HG03039 (cell line): ENCODE measurements around the gene NUDCD2.
"Not testable (repeated sequence)": the region's sequence is repeated elsewhere in the genome, so short reads cannot be mapped to it uniquely, and the experiment has no call there.

Experiments used
- ATAC-seq: cut with Tn5 transposase; IDR thresholded peaks from one replicate; pipeline ENCODE4 v1.9.1; 2021; ENCODE audit warnings: mild to moderate bottlenecking, moderate library complexity; ENCODE audit not compliant: unreplicated experiment

NUDCD2 gene

DNA sequence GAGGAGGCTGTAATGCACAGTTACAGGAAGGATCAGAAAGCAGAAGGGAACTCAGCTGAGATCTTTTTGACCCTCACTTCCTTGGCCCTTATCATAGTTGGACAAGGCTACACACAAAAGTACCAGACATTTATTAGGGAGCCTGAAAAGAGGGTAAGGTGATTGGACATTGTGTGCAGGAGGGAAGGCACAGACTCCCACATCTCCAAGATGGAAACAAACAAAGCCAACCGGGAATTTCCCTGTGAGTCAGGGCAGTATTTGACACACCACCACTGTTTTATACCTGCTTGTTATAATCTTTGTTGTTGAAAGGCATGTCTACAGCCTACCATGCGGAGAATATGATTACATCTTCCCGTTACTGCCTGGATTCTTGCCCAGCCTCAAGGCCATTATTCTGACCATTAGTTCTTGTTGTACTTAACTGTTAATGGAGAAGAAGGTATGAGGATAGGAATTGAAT is 25.5 kb downstream of the NUDCD2 start:
- no peak for ATAC-seq

GRCh38 chr5:163433271-163433670 is 26.6 kb downstream of the NUDCD2 start:
- no peak for ATAC-seq

GRCh38 chr5:163432544-163432943 is 27.4 kb downstream of the NUDCD2 start:
- no peak for ATAC-seq

DNA sequence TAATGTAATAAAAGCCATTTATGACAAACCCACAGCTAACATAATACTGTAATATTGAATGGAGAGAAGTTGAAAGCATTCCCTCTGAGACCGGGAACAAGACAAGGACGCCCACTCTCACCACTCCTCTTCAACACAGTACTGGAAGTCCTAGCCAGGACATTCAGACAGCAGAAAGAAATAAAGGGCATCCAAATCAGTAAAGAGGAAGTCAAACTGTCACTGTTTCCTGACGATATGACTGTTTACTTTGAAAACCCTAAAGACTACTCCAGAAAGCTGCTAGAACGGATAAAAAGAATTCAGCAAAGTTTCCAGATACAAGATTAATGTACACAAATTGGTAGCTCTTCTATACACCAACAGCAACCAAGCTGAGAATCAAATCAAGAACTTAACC is 33.8 kb downstream of the NUDCD2 start:
- not testable (repeated sequence) for ATAC-seq

DNA sequence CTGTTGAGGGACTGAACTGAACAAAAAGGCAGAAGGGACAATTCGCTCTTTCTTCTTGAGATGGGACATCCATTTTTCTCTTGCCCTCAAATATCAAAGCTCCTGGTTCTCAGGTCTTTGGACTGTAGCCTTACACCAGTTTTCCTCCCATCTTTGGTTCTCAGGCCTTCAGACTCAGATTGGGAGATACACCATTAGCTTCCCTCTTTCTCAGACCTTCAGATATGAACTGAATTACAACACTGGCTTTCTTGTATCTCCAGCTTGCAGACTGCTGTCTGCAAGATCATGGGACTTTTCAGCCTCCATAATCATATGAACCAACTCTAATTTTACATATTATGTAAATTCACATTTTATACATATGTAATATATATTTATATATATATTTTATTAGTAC is 35.1 kb downstream of the NUDCD2 start:
- no peak for ATAC-seq

- not testable (repeated sequence) for ATAC-seq
Observed at GRCh38 chr5:163415673-163416072, 44.2 kb downstream of the NUDCD2 start.

DNA sequence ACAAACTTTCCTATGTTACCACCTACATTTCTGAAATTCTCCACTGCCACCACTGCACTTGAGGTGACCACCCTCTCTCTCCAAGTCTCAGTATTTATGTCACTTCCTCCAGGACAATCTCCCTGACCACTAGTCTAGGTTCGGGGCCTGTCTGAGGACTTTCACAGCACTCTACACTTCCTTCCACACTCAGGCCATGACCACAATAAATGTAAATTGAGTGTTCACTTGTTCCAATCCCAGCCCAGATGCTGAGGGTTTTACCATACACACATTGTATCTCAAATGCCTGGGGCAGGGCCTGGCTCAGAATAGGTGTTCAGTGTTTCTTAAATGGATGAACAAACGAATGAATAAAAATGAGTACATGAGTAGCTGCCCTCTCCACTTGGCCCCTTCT is 49.4 kb downstream of the NUDCD2 start:
- no peak for ATAC-seq

DNA sequence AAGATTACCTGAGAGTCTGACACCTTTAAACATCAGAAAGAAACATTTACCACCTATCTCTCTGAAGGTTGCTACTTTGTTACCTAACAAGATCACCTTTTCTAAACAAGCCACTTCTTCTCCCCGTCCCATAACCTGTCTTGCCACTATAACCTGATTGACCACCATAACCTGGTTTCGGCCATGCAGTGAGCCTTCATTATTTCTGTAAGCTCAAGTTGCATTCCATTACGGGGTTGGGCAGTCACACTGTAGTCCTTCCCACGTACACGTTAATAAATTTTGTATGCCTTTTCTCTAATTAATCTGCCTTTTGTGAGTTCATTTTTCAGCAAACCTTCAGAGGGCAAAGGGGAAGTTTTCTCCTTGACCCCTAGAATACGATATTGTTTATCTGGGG is 50.5 kb downstream of the NUDCD2 start:
- ATAC-seq, result no peak

DNA sequence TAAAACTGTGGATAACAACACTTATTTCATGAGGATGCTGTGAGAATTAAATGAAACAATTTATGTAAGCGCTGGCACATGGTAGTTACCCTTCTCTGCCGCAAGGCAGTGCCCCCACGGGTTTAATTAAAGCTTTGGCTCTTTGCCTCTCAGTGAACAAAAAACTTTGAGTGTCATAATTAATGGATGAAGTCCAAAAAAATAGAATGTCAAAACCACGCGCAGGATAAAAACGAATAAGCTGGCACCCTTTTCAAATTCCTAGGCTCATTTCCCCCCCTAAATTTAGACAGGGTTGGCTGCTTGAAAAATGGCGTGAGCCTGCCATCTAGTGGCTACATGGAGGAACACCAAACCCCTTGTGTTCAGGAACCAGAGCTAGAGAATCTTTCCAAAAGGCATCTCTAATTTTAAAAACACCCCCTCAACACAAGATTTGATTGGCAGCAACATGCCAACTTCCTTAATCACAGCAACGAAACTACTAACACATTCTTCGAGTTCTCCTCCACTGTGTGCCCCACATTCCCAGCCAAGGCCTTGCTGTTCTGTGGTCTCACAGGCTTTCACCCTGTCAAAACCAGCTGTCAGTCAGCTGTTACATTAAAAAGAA is 51.5 kb downstream of the NUDCD2 start:
- peak; percentile 58 for ATAC-seq

DNA sequence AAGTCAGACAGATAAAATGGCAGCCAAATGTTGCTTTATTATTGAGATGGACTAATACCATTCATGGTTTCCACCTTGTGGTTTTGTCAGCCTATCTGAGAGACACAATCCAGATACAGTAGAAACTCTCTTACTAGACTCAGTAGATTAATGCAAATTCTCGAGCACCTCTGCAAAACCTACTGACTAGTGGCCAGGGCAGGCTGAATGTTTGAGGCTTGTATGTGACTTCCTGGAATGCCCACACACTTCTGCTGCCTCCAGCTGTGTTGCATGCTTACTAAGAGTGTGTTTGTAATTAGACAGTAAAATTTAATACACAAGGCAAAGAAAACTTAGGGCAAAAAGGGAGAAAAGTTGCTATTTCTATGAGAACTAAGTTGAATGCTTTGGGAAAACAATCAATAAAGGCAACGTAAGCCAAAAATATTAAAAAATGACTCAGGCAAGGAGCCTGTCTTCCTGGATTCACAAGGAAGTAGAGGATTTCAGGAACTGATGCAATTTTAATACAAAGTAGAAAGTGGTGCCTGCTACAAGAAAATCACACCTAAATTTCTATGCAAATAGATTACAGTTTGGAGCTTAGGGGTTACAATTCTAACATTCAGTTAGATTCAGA is 52.8 kb downstream of the NUDCD2 start:
- ATAC-seq, result peak; percentile 92

DNA sequence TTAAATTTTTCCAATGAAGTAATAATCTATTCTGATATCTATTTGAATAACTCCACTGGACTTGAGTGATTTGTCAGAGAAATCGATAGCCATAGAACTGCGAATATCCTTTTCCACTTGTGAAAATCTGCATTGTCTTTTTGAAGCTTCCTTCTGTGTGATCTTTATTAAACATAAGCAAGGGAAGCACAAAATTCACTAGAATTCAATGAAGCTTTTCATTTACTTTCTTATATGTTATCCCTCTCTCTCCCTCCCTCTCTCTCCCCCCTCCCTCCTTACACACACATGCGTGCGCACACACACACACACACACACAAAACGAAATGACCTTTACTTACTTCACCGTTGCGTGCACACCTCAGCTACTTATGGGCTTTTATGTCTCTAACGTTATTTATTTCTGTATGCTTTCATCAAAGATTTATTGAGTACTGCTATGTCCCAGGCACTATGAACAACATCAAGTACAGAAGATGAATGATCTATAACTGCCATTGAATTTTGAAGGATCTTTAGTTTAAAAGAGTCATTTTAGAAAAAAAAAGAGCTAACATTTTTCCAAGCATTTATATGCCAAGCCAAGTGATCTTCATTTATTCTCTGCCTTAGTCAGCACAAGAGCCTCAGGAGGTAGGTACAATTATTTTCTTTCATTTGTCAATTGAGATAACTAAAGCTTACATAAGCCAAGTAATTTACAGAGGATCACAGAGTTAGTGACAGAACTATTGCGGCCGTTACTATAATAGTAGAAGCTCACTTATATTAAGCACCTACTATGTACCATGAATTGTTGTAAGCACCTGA is 55.3 kb downstream of the NUDCD2 start:
- ATAC-seq, result no peak

DNA sequence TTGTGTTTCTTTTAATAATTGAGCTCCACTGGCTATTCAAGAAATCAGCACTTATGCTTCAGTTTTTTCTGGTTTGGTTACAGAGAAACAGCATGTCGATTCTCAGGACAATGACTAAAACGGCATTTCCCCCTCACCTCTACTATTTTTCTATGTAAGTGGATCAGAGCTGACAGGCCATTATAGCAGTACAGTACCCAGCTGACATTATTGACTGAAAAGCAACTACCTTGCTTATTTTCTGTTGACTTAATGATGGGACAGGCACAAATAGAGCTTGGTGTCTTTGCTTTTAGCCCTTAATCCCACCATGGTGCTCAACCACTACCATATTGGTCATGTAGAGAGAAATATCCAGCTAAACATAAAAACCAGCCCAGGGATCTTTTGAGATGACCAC is 57.9 kb downstream of the NUDCD2 start:
- ATAC-seq, result no peak

DNA sequence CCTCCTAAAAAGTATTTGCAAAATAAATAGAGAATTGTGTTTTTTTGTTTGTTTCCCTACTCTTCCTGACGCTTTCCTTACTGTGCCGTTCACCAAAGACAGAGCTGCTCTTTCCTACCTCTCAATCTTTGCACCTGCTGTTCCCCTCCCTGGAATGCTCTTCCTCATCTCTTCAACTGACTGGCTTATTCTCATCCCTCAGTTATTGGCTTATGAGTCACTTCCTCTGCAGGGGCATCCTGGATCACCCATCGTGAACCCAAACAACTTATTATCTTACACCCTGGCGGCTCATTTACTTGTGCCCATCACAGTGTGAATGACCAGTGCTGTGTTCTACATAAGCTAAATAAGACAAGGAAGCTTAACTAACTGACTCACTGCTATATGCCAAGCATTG is 58.6 kb downstream of the NUDCD2 start:
- no peak for ATAC-seq

DNA sequence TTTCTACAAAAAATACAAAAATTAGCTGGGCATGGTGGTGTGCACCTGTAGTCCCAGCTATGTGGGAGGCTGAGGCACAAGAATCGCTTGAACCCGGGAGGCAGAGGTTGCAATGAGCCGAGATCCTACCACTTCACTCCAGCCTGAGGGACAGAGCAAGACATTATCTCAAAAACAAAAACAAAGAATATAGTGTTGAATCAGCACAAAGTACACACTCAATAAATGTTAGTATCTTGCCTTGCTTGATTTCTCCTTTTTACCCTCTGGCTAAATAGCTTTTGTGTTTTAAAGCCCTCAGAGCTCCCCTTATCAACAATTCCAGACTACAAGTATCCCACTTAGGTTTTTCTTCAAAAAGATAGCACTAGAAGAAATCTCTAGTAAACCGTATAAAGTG is 60.0 kb downstream of the NUDCD2 start:
- ATAC-seq, result no peak

GRCh38 chr5:163397354-163397753 is 62.5 kb downstream of the NUDCD2 start:
- no peak for ATAC-seq

GRCh38 chr5:163396818-163397340 is 63.0 kb downstream of the NUDCD2 start:
- not testable (repeated sequence) for ATAC-seq
